Measurements from ENCODE around the gene FARP1. TPM values are rescaled to one million over a fixed set of nuclear protein-coding genes. Genes with fewer than 3 reads are reported as not detected.

The FARP1 gene
- total and polyA plus RNA-seq, 10 of the 15 experiments (the other 5 are each of a cell fraction or from before 2014, with no cell fraction given): 0.17 to 6.9 (median 0.68) TPM

- BruUV-seq (replicated peaks): no TSS peak
- POLR2A ChIA-PET: no interaction called here
- H3K4me2 ChIP-seq (ENCODE audit: control insufficient read depth, insufficient read depth): no peak overlapping the region
- SMC1A ChIA-PET (ENCODE audit: uncharacterized antibody, unreplicated experiment): no interaction called here
- WGBS (ENCODE audit: insufficient coverage, insufficient replicate concordance, low lambda C conversion rate, missing lambda C conversion rate): 45% methylated on average over 7 of the region's 7 CpGs
- intact Hi-C loops (cut with micrococcal nuclease; ENCODE audit: unreplicated experiment): no loop called here
- H3K4me3 ChIP-seq: no peak overlapping the region
- in situ Hi-C loops (cut with MboI): no loop called here
- no peak overlapping the region for H3K9ac ChIP-seq (ENCODE audit: control insufficient read depth, insufficient read depth, low read length)
- H3K27me3 ChIP-seq (replicated peaks in 1 of 2; ENCODE audit: control insufficient read depth in 2 of 2, insufficient read depth in 2 of 2, low read length in 1 of 2): no peaks in the 10 kb centered on the region
- H3K27ac ChIP-seq (ENCODE audit: control insufficient read depth, insufficient read depth): no peak overlapping the region
- no peaks in the 10 kb centered on the region for H3K9me3 ChIP-seq (replicated peaks; ENCODE audit: control insufficient read depth, insufficient read depth, low read length)
- ATAC-seq (no peak), FAIRE-seq (no peak), DNase-seq (ENCODE audit: low read depth, low spot score) (no peak)
- no peaks in the 10 kb centered on the region for H4K20me1 ChIP-seq (ENCODE audit: control insufficient read depth, insufficient read depth)
- TF ChIP-seq GABPA (IDR thresholded peaks at IDR 0.05; ENCODE audit: low read depth): no peak
- TF ChIP-seq ASH2L (IDR thresholded peaks at IDR 0.05; ENCODE audit: borderline replicate concordance, low read depth): no peak
- CTCF ChIA-PET: no interaction called here
- no peaks in the 10 kb centered on the region for H3K4me1 ChIP-seq (ENCODE audit: control insufficient read depth, insufficient read depth, low read length)
- H3K79me2 ChIP-seq (ENCODE audit: control insufficient read depth, insufficient read depth, low read length): no peaks in the 10 kb centered on the region
- H2AFZ ChIP-seq (ENCODE audit: control insufficient read depth, low read depth, low read length): no peak overlapping the region
- RAD21 ChIA-PET (ENCODE audit: unreplicated experiment): no interaction called here
- no peaks in the 10 kb centered on the region for H3K36me3 ChIP-seq (ENCODE audit: control insufficient read depth in 2 of 2, insufficient read depth in 2 of 2, low read length in 1 of 2)
Measured at GRCh38 chr13:98324105-98324504, 181.2 kb downstream of the FARP1 start.

DNA sequence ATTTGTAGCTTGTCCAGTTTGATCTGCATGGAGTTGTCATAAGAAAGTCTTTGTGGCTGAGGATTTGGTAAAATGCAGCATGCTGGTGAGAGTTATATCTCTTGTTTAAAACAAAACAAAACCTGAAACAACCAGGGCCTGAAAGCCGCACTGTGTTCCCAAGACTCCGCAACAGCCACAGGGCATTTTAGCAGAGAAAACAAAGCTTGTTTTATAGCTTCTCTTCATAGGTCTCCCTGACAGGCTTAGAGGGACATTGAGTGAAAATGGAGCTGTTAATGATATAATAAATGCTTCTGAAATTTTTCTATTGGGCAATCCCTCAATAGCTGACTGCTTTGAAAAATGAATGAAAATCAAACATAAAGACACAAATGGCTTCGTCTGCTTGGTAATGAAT is 182.8 kb downstream of the FARP1 start:
- ATAC-seq: no peak
- in situ Hi-C loops (cut with MboI) (no loop called here), intact Hi-C loops (cut with micrococcal nuclease; ENCODE audit: unreplicated experiment) (no loop called here)
- no peaks in the 10 kb centered on the region for H4K20me1 ChIP-seq (ENCODE audit: control insufficient read depth, insufficient read depth)
- no peak overlapping the region for H3K4me3 ChIP-seq
- no peak overlapping the region for H3K4me2 ChIP-seq (ENCODE audit: control insufficient read depth, insufficient read depth)
- CTCF ChIA-PET: interaction anchor here (0.9 kb wide), 1 partner anchor 23 kb away, joined by 4 read pairs; no protein-coding TSS in a partner anchor
- SMC1A ChIA-PET (ENCODE audit: uncharacterized antibody, unreplicated experiment): no interaction called here
- DNase-seq (ENCODE audit: low read depth, low spot score): no peak
- BruUV-seq (replicated peaks): no TSS peak
- 52% methylated on average over 3 of the region's 3 CpGs for WGBS (ENCODE audit: insufficient coverage, insufficient replicate concordance, low lambda C conversion rate, missing lambda C conversion rate)
- POLR2A ChIA-PET: interaction anchor here (0.6 kb wide), 1 partner anchor 38 kb away, joined by 4 read pairs; no protein-coding TSS in a partner anchor
- H3K9me3 ChIP-seq (replicated peaks; ENCODE audit: control insufficient read depth, insufficient read depth, low read length): no peaks in the 10 kb centered on the region
- no peaks in the 10 kb centered on the region for H3K27me3 ChIP-seq (replicated peaks in 1 of 2; ENCODE audit: control insufficient read depth in 2 of 2, insufficient read depth in 2 of 2, low read length in 1 of 2)
- H2AFZ ChIP-seq (ENCODE audit: control insufficient read depth, low read depth, low read length): no peak overlapping the region
- no peaks in the 10 kb centered on the region for H3K36me3 ChIP-seq (ENCODE audit: control insufficient read depth in 2 of 2, insufficient read depth in 2 of 2, low read length in 1 of 2)
- RAD21 ChIA-PET (ENCODE audit: unreplicated experiment): no interaction called here
- no peak for TF ChIP-seq MTA3 (IDR thresholded peaks at IDR 0.05; ENCODE audit: borderline replicate concordance, low read length)
- H3K79me2 ChIP-seq (ENCODE audit: control insufficient read depth, insufficient read depth, low read length): no peaks in the 10 kb centered on the region
- no peaks in the 10 kb centered on the region for H3K4me1 ChIP-seq (ENCODE audit: control insufficient read depth, insufficient read depth, low read length)
- no peak overlapping the region for H3K9ac ChIP-seq (ENCODE audit: control insufficient read depth, insufficient read depth, low read length)
- no peak for FAIRE-seq
- H3K27ac ChIP-seq (ENCODE audit: control insufficient read depth, insufficient read depth): no peak overlapping the region
